Measurements from ENCODE around the gene CYTL1.

GRCh38 chr4:4981827-4982226 is 37.4 kb downstream of the CYTL1 start:
- TF ChIP-seq POLR2A (IDR thresholded peaks at IDR 0.05; ENCODE audit: low read length) (no peak), GATA1 (IDR thresholded peaks at IDR 0.05; ENCODE audit: low read depth, low read length) (no peak)

Data from erythroblast (primary cell).